ENCODE results near the gene AP1S3. TPM values are rescaled to one million over a fixed set of nuclear protein-coding genes. Genes with fewer than 3 reads are reported as not detected.
A peak's percentile ranks its signal among the peaks of the same experiment; 100 is the strongest.

Gene AP1S3
- polyA plus RNA-seq, 2 of the 4 experiments (the other 2 are of a cell fraction), result 42.9 to 57.0 TPM

DNA sequence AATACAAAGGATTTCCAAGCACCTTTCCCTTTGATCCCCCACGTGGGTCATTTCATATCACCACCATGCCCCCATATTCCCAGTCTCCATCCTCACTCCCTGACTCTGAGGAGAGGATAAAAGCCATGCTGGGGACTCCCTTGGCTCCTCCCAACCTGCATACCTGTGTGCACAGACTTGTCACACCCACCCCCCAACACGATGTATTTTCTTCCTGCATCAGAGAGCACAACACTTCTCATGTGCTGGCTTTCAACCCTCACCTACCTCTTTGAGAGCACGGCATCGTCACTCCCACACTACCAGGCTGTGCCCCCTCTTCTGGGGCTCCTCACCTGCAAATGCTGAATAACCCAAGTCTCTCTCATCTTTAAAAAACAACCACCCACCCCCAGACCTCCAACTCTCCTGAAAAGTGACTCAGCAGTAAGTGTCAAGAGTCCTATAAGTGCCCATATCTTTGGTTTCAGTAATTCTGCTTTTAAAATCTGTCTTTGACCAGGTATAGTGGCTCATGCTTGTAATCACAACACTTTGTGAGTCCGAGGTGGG lies 53.1 kb downstream of the AP1S3 start:
- peak overlapping the region in 1 of 2 experiments; percentile 72; a peak in 3 of 6 replicates for H3K27ac ChIP-seq
- H3K4me1 ChIP-seq, result peaks cover 18% of the 10 kb centered on the region
- H3K9me3 ChIP-seq, result no peaks in the 10 kb centered on the region
- H3K4me3 ChIP-seq, result no peak overlapping the region
- DNase-seq (ENCODE audit: low read depth in 1 of 2, low spot score in 1 of 2) (no peak), ATAC-seq (no peak), FAIRE-seq (no peak)
- no peak overlapping the region for H3K4me2 ChIP-seq
- POLR2A ChIA-PET, result no interaction called here
- WGBS (ENCODE audit: missing lambda C conversion rate), result 84% methylated on average over 5 of the region's 5 CpGs
- CTCF ChIA-PET, result interaction anchor here (1.0 kb wide), 1 partner anchor 22 kb away, joined by 4 read pairs; no protein-coding TSS in a partner anchor
- TF ChIP-seq SMC3 (IDR thresholded peaks at IDR 0.05), result no peak
- no peak for TF ChIP-seq JUNB (IDR thresholded peaks at IDR 0.05)
- TF ChIP-seq RFX5 (IDR thresholded peaks at IDR 0.05), result no peak
- TF ChIP-seq MAZ (IDR thresholded peaks at IDR 0.05; ENCODE audit: borderline replicate concordance, low read depth, low read length), result no peak
- TF ChIP-seq HOXB5 (CRISPR knock-in tag; IDR thresholded peaks at IDR 0.05), result no peak
- TF ChIP-seq MAX (IDR thresholded peaks at IDR 0.05), result no peak
- TF ChIP-seq, protein P1, sequence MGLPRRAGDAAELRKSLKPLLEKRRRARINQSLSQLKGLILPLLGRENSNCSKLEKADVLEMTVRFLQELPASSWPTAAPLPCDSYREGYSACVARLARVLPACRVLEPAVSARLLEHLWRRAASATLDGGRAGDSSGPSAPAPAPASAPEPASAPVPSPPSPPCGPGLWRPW (IDR thresholded peaks at IDR 0.05), result no peak
- TF ChIP-seq SREBF2 (IDR thresholded peaks at IDR 0.05), result no peak
- no peak for TF ChIP-seq RAD21 (conservative IDR thresholded peaks at IDR 0.05 in 1 of 2, IDR thresholded peaks at IDR 0.05 in 1 of 2)
- TF ChIP-seq KDM5A (IDR thresholded peaks at IDR 0.05), result no peak
- no peak for TF ChIP-seq HEYL (CRISPR knock-in tag; IDR thresholded peaks at IDR 0.05)
- TF ChIP-seq POLR2A (IDR thresholded peaks at IDR 0.05; ENCODE audit: low read length), result no peak
- no peak for TF ChIP-seq FOXS1 (CRISPR knock-in tag; IDR thresholded peaks at IDR 0.05)
- no peak for TF ChIP-seq GATA3 (IDR thresholded peaks at IDR 0.05; ENCODE audit: borderline replicate concordance)
- TF ChIP-seq, protein P2, sequence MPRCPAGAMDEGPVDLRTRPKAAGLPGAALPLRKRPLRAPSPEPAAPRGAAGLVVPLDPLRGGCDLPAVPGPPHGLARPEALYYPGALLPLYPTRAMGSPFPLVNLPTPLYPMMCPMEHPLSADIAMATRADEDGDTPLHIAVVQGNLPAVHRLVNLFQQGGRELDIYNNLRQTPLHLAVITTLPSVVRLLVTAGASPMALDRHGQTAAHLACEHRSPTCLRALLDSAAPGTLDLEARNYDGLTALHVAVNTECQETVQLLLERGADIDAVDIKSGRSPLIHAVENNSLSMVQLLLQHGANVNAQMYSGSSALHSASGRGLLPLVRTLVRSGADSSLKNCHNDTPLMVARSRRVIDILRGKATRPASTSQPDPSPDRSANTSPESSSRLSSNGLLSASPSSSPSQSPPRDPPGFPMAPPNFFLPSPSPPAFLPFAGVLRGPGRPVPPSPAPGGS (IDR thresholded peaks at IDR 0.05), result no peak
- no peak for TF ChIP-seq USF2 (IDR thresholded peaks at IDR 0.05)
- TF ChIP-seq RARB (CRISPR knock-in tag; IDR thresholded peaks at IDR 0.05), result no peak
- no peak for TF ChIP-seq CBX2 (IDR thresholded peaks at IDR 0.05; ENCODE audit: borderline replicate concordance, low read depth)
- TF ChIP-seq FOSL2 (IDR thresholded peaks at IDR 0.05), result no peak
- TF ChIP-seq FOSL2 (CRISPR knock-in tag; IDR thresholded peaks at IDR 0.05), result no peak

- no peak overlapping the region for H3K27ac ChIP-seq
- CTCF ChIA-PET, result no interaction called here
- H3K9me3 ChIP-seq, result no peaks in the 10 kb centered on the region
- POLR2A ChIA-PET, result no interaction called here
- no peak for ATAC-seq
- no peak for FAIRE-seq
- DNase-seq (ENCODE audit: low read depth in 1 of 2, low spot score in 1 of 2), result no peak
- no peak for TF ChIP-seq NPAS2 (CRISPR knock-in tag; IDR thresholded peaks at IDR 0.05; ENCODE audit: borderline replicate concordance)
- no peak for TF ChIP-seq ESRRA (IDR thresholded peaks at IDR 0.05; ENCODE audit: borderline replicate concordance, low read length)
- no peak for TF ChIP-seq MYC (IDR thresholded peaks at IDR 0.05; ENCODE audit: borderline replicate concordance, low read length)
- no peak for TF ChIP-seq USF2 (IDR thresholded peaks at IDR 0.05)
- TF ChIP-seq RCOR1 (IDR thresholded peaks at IDR 0.05; ENCODE audit: low read depth, low read length), result no peak
- no peak for TF ChIP-seq ZFP36 (IDR thresholded peaks at IDR 0.05; ENCODE audit: borderline replicate concordance, partially characterized antibody)
- TF ChIP-seq ATOH8 (CRISPR knock-in tag; IDR thresholded peaks at IDR 0.05; ENCODE audit: low read depth), result no peak
- TF ChIP-seq PHF8 (IDR thresholded peaks at IDR 0.05; ENCODE audit: borderline replicate concordance, low read depth), result no peak
- TF ChIP-seq GATA3 (IDR thresholded peaks at IDR 0.05; ENCODE audit: borderline replicate concordance), result no peak
- no peak for TF ChIP-seq BHLHE40 (IDR thresholded peaks at IDR 0.05; ENCODE audit: low read depth, low read length)
- no peak for TF ChIP-seq ZC3H11A (IDR thresholded peaks at IDR 0.05)
- TF ChIP-seq, protein P3, sequence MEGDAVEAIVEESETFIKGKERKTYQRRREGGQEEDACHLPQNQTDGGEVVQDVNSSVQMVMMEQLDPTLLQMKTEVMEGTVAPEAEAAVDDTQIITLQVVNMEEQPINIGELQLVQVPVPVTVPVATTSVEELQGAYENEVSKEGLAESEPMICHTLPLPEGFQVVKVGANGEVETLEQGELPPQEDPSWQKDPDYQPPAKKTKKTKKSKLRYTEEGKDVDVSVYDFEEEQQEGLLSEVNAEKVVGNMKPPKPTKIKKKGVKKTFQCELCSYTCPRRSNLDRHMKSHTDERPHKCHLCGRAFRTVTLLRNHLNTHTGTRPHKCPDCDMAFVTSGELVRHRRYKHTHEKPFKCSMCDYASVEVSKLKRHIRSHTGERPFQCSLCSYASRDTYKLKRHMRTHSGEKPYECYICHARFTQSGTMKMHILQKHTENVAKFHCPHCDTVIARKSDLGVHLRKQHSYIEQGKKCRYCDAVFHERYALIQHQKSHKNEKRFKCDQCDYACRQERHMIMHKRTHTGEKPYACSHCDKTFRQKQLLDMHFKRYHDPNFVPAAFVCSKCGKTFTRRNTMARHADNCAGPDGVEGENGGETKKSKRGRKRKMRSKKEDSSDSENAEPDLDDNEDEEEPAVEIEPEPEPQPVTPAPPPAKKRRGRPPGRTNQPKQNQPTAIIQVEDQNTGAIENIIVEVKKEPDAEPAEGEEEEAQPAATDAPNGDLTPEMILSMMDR (IDR thresholded peaks at IDR 0.05), result no peak
- TF ChIP-seq CHD4 (IDR thresholded peaks at IDR 0.05; ENCODE audit: borderline replicate concordance), result no peak
- H3K4me2 ChIP-seq, result no peak overlapping the region
- peaks cover 3% of the 10 kb centered on the region; the same call in 2 of the 3 replicates for H3K4me1 ChIP-seq
- no peak overlapping the region for H3K4me3 ChIP-seq
- 91% methylated on average over 3 of the region's 3 CpGs for WGBS (ENCODE audit: missing lambda C conversion rate)
Observed at GRCh38 chr2:223782629-223783028, 54.8 kb downstream of the AP1S3 start.
